NB4 (cell line): ENCODE results near the gene LRP1B.

Experiments
- MYC ChIP-seq: IDR thresholded peaks from 2 replicates; pipeline ENCODE4 v1.6.1; 2011; ENCODE audit warnings: low read depth, low read length
- POLR2A ChIP-seq: IDR thresholded peaks from 2 replicates; pipeline ENCODE4 v1.6.1; 2011; ENCODE audit warnings: mild to moderate bottlenecking; ENCODE audit not compliant: insufficient read length; ENCODE audit errors: extremely low read depth
- TF ChIP-seq, protein P1 (sequence below): IDR thresholded peaks from one replicate; pipeline ENCODE4 v1.5.1; 2012; ENCODE audit warnings: low read depth, low read length

DNA sequence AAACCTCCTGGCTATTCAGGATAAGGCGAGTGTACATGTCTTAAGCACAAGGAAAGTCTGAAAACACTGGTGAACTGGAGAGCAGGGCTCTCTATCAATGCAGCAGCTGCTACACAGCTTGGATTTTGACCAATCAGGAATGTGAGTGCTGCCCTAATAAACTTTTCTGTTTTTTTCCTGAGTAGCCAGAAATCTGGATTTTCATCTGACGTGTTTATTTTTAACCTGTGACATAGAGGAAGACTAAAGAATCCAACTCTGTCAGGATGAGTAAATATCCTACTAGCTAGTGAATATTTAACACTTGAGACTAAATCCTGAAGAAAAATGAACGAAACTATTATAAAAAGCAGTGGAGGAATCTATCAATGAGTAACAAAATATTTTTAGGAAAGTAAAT lies 1638.9 kb downstream of the LRP1B start:
- TF ChIP-seq, protein P1, sequence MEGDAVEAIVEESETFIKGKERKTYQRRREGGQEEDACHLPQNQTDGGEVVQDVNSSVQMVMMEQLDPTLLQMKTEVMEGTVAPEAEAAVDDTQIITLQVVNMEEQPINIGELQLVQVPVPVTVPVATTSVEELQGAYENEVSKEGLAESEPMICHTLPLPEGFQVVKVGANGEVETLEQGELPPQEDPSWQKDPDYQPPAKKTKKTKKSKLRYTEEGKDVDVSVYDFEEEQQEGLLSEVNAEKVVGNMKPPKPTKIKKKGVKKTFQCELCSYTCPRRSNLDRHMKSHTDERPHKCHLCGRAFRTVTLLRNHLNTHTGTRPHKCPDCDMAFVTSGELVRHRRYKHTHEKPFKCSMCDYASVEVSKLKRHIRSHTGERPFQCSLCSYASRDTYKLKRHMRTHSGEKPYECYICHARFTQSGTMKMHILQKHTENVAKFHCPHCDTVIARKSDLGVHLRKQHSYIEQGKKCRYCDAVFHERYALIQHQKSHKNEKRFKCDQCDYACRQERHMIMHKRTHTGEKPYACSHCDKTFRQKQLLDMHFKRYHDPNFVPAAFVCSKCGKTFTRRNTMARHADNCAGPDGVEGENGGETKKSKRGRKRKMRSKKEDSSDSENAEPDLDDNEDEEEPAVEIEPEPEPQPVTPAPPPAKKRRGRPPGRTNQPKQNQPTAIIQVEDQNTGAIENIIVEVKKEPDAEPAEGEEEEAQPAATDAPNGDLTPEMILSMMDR = no peak
- TF ChIP-seq POLR2A (no peak), MYC (no peak)
